GM23248 (cell line): ENCODE measurements around the gene P4HA2. TPM values are rescaled to one million over a fixed set of nuclear protein-coding genes. Genes with fewer than 3 reads are reported as not detected.

ENCODE experiments used
- DNase-seq: peaks from one replicate; pipeline ENCODE4 v3.0.0-alpha.2; 2015
- H2AFZ ChIP-seq: fragments of 200-600 bp; sonication (generic); 2 replicates; pipeline ENCODE4 v1.6.1; 2016; ENCODE audit warnings: antibody characterized with exemption
- H3F3A ChIP-seq: fragments of 200-600 bp; sonication (generic); 2 replicates; pipeline ENCODE4 v1.6.1; 2016; ENCODE audit warnings: mild to moderate bottlenecking, antibody characterized with exemption, mixed run types; ENCODE audit not compliant: insufficient read depth
- H3K27ac ChIP-seq: fragments of 200-600 bp; sonication (generic); 2 replicates; pipeline ENCODE4 v1.5.1; 2016; ENCODE audit warnings: mild to moderate bottlenecking
- H3K27me3 ChIP-seq: fragments of 200-600 bp; sonication (generic); replicated peaks from 2 replicates; pipeline ENCODE4 v1.6.1; 2016; ENCODE audit warnings: mild to moderate bottlenecking; ENCODE audit not compliant: insufficient read depth
- H3K36me3 ChIP-seq: fragments of 200-600 bp; sonication (generic); 2 replicates; pipeline ENCODE4 v1.6.1; 2016; ENCODE audit warnings: low read depth, mild to moderate bottlenecking
- H3K4me1 ChIP-seq: fragments of 200-600 bp; sonication (generic); 2 replicates; pipeline ENCODE4 v1.6.1; 2016; ENCODE audit warnings: mild to moderate bottlenecking; ENCODE audit not compliant: insufficient read depth
- H3K4me2 ChIP-seq: fragments of 200-600 bp; sonication (generic); one replicate; pipeline ENCODE4 v1.6.1; 2016; ENCODE audit warnings: mild to moderate bottlenecking; ENCODE audit not compliant: unreplicated experiment
- H3K4me3 ChIP-seq: fragments of 200-600 bp; sonication (generic); 2 replicates; pipeline ENCODE4 v1.5.1; 2016; ENCODE audit warnings: mild to moderate bottlenecking
- H3K79me2 ChIP-seq: fragments of 200-600 bp; sonication (generic); 2 replicates; pipeline ENCODE4 v1.6.1; 2016; ENCODE audit warnings: mild to moderate bottlenecking; ENCODE audit not compliant: insufficient read depth
- H3K9ac ChIP-seq: fragments of 200-600 bp; sonication (generic); 2 replicates; pipeline ENCODE4 v1.6.1; 2016; ENCODE audit warnings: mild to moderate bottlenecking
- H3K9me2 ChIP-seq: fragments of 200-600 bp; sonication (generic); 2 replicates; pipeline ENCODE4 v1.6.1; 2016; ENCODE audit warnings: mixed run types, mild to moderate bottlenecking, moderate library complexity; ENCODE audit not compliant: insufficient read depth
- H3K9me3 ChIP-seq: fragments of 200-600 bp; sonication (generic); one replicate; pipeline ENCODE4 v1.6.1; 2017; ENCODE audit warnings: low read depth
- H4K20me1 ChIP-seq: fragments of 200-600 bp; sonication (generic); 2 replicates; pipeline ENCODE4 v1.6.0; 2016; ENCODE audit not compliant: insufficient read depth
- EZH2 ChIP-seq: fragments of 200-600 bp; sonication (generic); IDR thresholded peaks from 2 replicates; pipeline ENCODE4 v1.6.1; 2018; ENCODE audit warnings: antibody characterized with exemption, mild to moderate bottlenecking; ENCODE audit not compliant: insufficient read depth, poor library complexity, severe bottlenecking
- EZH2phosphoT487 ChIP-seq: fragments of 200-600 bp; sonication (generic); IDR thresholded peaks from 2 replicates; pipeline ENCODE4 v1.6.1; 2018; ENCODE audit warnings: antibody characterized with exemption, moderate library complexity, mild to moderate bottlenecking, low read depth; ENCODE audit not compliant: insufficient read depth
- WGBS, 2 experiments: methylation state at CpG; one replicate each; pipeline ENCODE4 v1.1.6; 2015 to 2017; ENCODE audit warnings: low lambda C conversion rate in 2 of 2, low coverage in 1 of 2; ENCODE audit errors: missing lambda C conversion rate in 2 of 2; 5-methylcytosine and 5-hydroxymethylcytosine counted together
- in situ Hi-C: fragments of 300-500 bp; cut with MboI; formaldehyde crosslinking; loops from 2 replicates; pipeline ENCODE4 v1.15.0; 2020
- polyA plus RNA-seq: library from polyadenylated mRNA; unstranded; fragments of >200 nt; fragmentation: Nextera tagmentation; extraction: Ambion mirVana; gene quantifications from 2 replicates; pipeline ENCODE4 v1.2.1, GENCODE V29; 2016
- total RNA-seq: library from RNA; depleted of rRNA; stranded (reverse); fragments of >200 nt; shearing (Covaris generic); gene quantifications from 2 replicates; pipeline ENCODE4 v1.2.3, GENCODE V29; 2014

The P4HA2 gene
- total and polyA plus RNA-seq, 2 experiments from 2014 or later: 337 to 353 TPM

- Histone ChIP-seq H3K27me3 (no peaks in the 10 kb centered on the region), H3F3A (no peaks in the 10 kb centered on the region), H3K79me2 (no peaks in the 10 kb centered on the region), H4K20me1 (no peaks in the 10 kb centered on the region), H3K4me2 (no peak overlapping the region), H2AFZ (no peak overlapping the region), H3K9me3 (no peaks in the 10 kb centered on the region), H3K36me3 (no peaks in the 10 kb centered on the region), H3K4me1 (no peaks in the 10 kb centered on the region), H3K9me2 (no peaks in the 10 kb centered on the region), H3K9ac (no peak overlapping the region), H3K27ac (no peak overlapping the region), H3K4me3 (no peak overlapping the region)
- no peak for DNase-seq
- 91 to 98% methylated on average over 2 of the region's 2 CpGs for WGBS, 2 experiments
- TF ChIP-seq EZH2phosphoT487 (no peak), EZH2 (no peak)
- in situ Hi-C loops: no loop called here
Measured at GRCh38 chr5:132250547-132250946, 22.9 kb upstream of the P4HA2 start.

GRCh38 chr5:132246806-132247205 is 19.2 kb upstream of the P4HA2 start:
- no peaks in the 10 kb centered on the region for H3F3A ChIP-seq
- H3K4me3 ChIP-seq: no peak overlapping the region
- H4K20me1 ChIP-seq: no peaks in the 10 kb centered on the region
- H3K27me3 ChIP-seq: no peaks in the 10 kb centered on the region
- H3K9me2 ChIP-seq: no peaks in the 10 kb centered on the region
- no peak overlapping the region for H3K9ac ChIP-seq
- no peak overlapping the region for H3K27ac ChIP-seq
- no peak overlapping the region for H3K4me2 ChIP-seq
- no peaks in the 10 kb centered on the region for H3K9me3 ChIP-seq
- H3K4me1 ChIP-seq: no peaks in the 10 kb centered on the region
- no peak for DNase-seq
- H3K79me2 ChIP-seq: no peaks in the 10 kb centered on the region
- in situ Hi-C loops: no loop called here
- no peak for TF ChIP-seq EZH2phosphoT487
- no peak for TF ChIP-seq EZH2
- no peaks in the 10 kb centered on the region for H3K36me3 ChIP-seq
- no peak overlapping the region for H2AFZ ChIP-seq

- no peak for DNase-seq
- no peak overlapping the region for H3K4me3 ChIP-seq
- no peaks in the 10 kb centered on the region for H3K9me2 ChIP-seq
- H3K9me3 ChIP-seq: no peaks in the 10 kb centered on the region
- H3K4me1 ChIP-seq: no peaks in the 10 kb centered on the region
- H3F3A ChIP-seq: no peaks in the 10 kb centered on the region
- no peaks in the 10 kb centered on the region for H3K79me2 ChIP-seq
- no peaks in the 10 kb centered on the region for H4K20me1 ChIP-seq
- no peak overlapping the region for H3K9ac ChIP-seq
- no peak overlapping the region for H3K4me2 ChIP-seq
- H3K27ac ChIP-seq: no peak overlapping the region
- no peak for TF ChIP-seq EZH2phosphoT487
- no peak for TF ChIP-seq EZH2
- H2AFZ ChIP-seq: no peak overlapping the region
- no peaks in the 10 kb centered on the region for H3K36me3 ChIP-seq
- in situ Hi-C loops: no loop called here
- 31 to 40% methylated on average over 1 of the region's 1 CpG for WGBS, 2 experiments
- no peaks in the 10 kb centered on the region for H3K27me3 ChIP-seq
Measured at GRCh38 chr5:132245593-132245992, 17.9 kb upstream of the P4HA2 start.

GRCh38 chr5:132243366-132243977 is 15.8 kb upstream of the P4HA2 start:
- Histone ChIP-seq H3K4me1 (no peaks in the 10 kb centered on the region), H3K9me2 (no peaks in the 10 kb centered on the region), H3K79me2 (no peaks in the 10 kb centered on the region), H3K9me3 (no peaks in the 10 kb centered on the region), H3K36me3 (no peaks in the 10 kb centered on the region), H3K9ac (no peak overlapping the region), H2AFZ (no peak overlapping the region), H4K20me1 (no peaks in the 10 kb centered on the region), H3K27me3 (no peaks in the 10 kb centered on the region), H3K27ac (no peak overlapping the region), H3K4me3 (no peak overlapping the region), H3F3A (no peaks in the 10 kb centered on the region), H3K4me2 (no peak overlapping the region)
- no peak for DNase-seq
- in situ Hi-C loops: no loop called here
- WGBS, 2 experiments: 64 to 68% methylated on average over 3 of the region's 3 CpGs
- TF ChIP-seq EZH2phosphoT487 (no peak), EZH2 (no peak)

- H3K4me2 ChIP-seq: no peak overlapping the region
- no peaks in the 10 kb centered on the region for H3K9me3 ChIP-seq
- no peak for TF ChIP-seq EZH2
- TF ChIP-seq EZH2phosphoT487: no peak
- DNase-seq: no peak
- H3K79me2 ChIP-seq: no peaks in the 10 kb centered on the region
- in situ Hi-C loops: no loop called here
- H3K36me3 ChIP-seq: no peaks in the 10 kb centered on the region
- 0 out of 2 replicates have a peak, but pooled peaks cover 10% of the 10 kb centered on the region for H3F3A ChIP-seq
- no peaks in the 10 kb centered on the region for H3K9me2 ChIP-seq
- H3K4me1 ChIP-seq: no peaks in the 10 kb centered on the region
- H4K20me1 ChIP-seq: no peaks in the 10 kb centered on the region
- H3K27ac ChIP-seq: no peak overlapping the region
- no peak overlapping the region for H3K9ac ChIP-seq
- H2AFZ ChIP-seq: no peak overlapping the region
- H3K4me3 ChIP-seq: no peak overlapping the region
- H3K27me3 ChIP-seq: no peaks in the 10 kb centered on the region
Measured at GRCh38 chr5:132239776-132240175, 12.1 kb upstream of the P4HA2 start.
